ENCODE results near the gene ESR2.

The ESR2 gene

GRCh38 chr14:64303471-64303917, 9.3 kb upstream of the ESR2 start:
- no peaks in the 10 kb centered on the region for H3K4me1 ChIP-seq (ENCODE audit: control insufficient read depth, insufficient read depth, low read length)
- no peak overlapping the region for H3K4me3 ChIP-seq (ENCODE audit: low read length in 2 of 2)
- H3K9me3 ChIP-seq (ENCODE audit: control insufficient read depth in 2 of 2, low read length in 2 of 2), result no peaks in the 10 kb centered on the region
- no peak overlapping the region for H3K27ac ChIP-seq (ENCODE audit: low read length)
- H3K36me3 ChIP-seq (ENCODE audit: control insufficient read depth in 2 of 2, insufficient read depth in 2 of 2, low read length in 2 of 2), result no peaks in the 10 kb centered on the region
- no peaks in the 10 kb centered on the region for H3K27me3 ChIP-seq (ENCODE audit: control insufficient read depth in 1 of 2, insufficient read depth in 2 of 2, low read length in 2 of 2)
- H3K9ac ChIP-seq (ENCODE audit: low read length in 2 of 2), result no peak overlapping the region

GRCh38 chr14:64298773-64299172, 4.6 kb upstream of the ESR2 start:
- H3K27me3 ChIP-seq (ENCODE audit: control insufficient read depth in 1 of 2, insufficient read depth in 2 of 2, low read length in 2 of 2), result peaks cover 10% of the 10 kb centered on the region in 2 donors
- peaks cover 5% of the 10 kb centered on the region for H3K4me1 ChIP-seq (ENCODE audit: control insufficient read depth, insufficient read depth, low read length)
- no peak overlapping the region for H3K4me3 ChIP-seq (ENCODE audit: low read length in 2 of 2)
- H3K36me3 ChIP-seq (ENCODE audit: control insufficient read depth in 2 of 2, insufficient read depth in 2 of 2, low read length in 2 of 2), result no peaks in the 10 kb centered on the region
- no peak overlapping the region for H3K9ac ChIP-seq (ENCODE audit: low read length in 2 of 2)
- no peak overlapping the region for H3K27ac ChIP-seq (ENCODE audit: low read length)
- H3K9me3 ChIP-seq (ENCODE audit: control insufficient read depth in 2 of 2, low read length in 2 of 2), result no peaks in the 10 kb centered on the region

- Histone ChIP-seq H3K36me3 (ENCODE audit: control insufficient read depth in 2 of 2, insufficient read depth in 2 of 2, low read length in 2 of 2) (no peaks in the 10 kb centered on the region), H3K4me1 (ENCODE audit: control insufficient read depth, insufficient read depth, low read length) (peaks cover 5% of the 10 kb centered on the region), H3K27ac (ENCODE audit: low read length) (no peak overlapping the region), H3K27me3 (ENCODE audit: control insufficient read depth in 1 of 2, insufficient read depth in 2 of 2, low read length in 2 of 2) (peaks cover 20 to 25% of the 10 kb centered on the region in 2 donors), H3K9ac (ENCODE audit: low read length in 2 of 2) (no peak overlapping the region), H3K4me3 (ENCODE audit: low read length in 2 of 2) (no peak overlapping the region), H3K9me3 (ENCODE audit: control insufficient read depth in 2 of 2, low read length in 2 of 2) (no peaks in the 10 kb centered on the region)
These were observed 2.4 kb upstream of the ESR2 start for GRCh38 chr14:64296561-64296960.

- peaks cover 25 to 26% of the 10 kb centered on the region in 2 donors for H3K27me3 ChIP-seq (ENCODE audit: control insufficient read depth in 1 of 2, insufficient read depth in 2 of 2, low read length in 2 of 2)
- H3K9ac ChIP-seq (ENCODE audit: low read length in 2 of 2), result no peak overlapping the region
- H3K4me3 ChIP-seq (ENCODE audit: low read length in 2 of 2), result peak overlapping the region; percentile 28 to 68
- no peaks in the 10 kb centered on the region for H3K9me3 ChIP-seq (ENCODE audit: control insufficient read depth in 2 of 2, low read length in 2 of 2)
- peaks cover 5% of the 10 kb centered on the region for H3K4me1 ChIP-seq (ENCODE audit: control insufficient read depth, insufficient read depth, low read length)
- H3K27ac ChIP-seq (ENCODE audit: low read length), result no peak overlapping the region
- no peaks in the 10 kb centered on the region for H3K36me3 ChIP-seq (ENCODE audit: control insufficient read depth in 2 of 2, insufficient read depth in 2 of 2, low read length in 2 of 2)
These were observed 672 bp upstream of the ESR2 start for GRCh38 chr14:64294672-64295413.

- no peaks in the 10 kb centered on the region for H3K36me3 ChIP-seq (ENCODE audit: control insufficient read depth in 2 of 2, insufficient read depth in 2 of 2, low read length in 2 of 2)
- H3K4me1 ChIP-seq (ENCODE audit: control insufficient read depth, insufficient read depth, low read length), result peaks cover 5% of the 10 kb centered on the region
- no peak overlapping the region for H3K27ac ChIP-seq (ENCODE audit: low read length)
- no peak overlapping the region for H3K9ac ChIP-seq (ENCODE audit: low read length in 2 of 2)
- H3K4me3 ChIP-seq (ENCODE audit: low read length in 2 of 2), result no peak overlapping the region
- H3K27me3 ChIP-seq (ENCODE audit: control insufficient read depth in 1 of 2, insufficient read depth in 2 of 2, low read length in 2 of 2), result peaks cover 25 to 29% of the 10 kb centered on the region in 2 donors
- H3K9me3 ChIP-seq (ENCODE audit: control insufficient read depth in 2 of 2, low read length in 2 of 2), result no peaks in the 10 kb centered on the region
These were observed 2.0 kb downstream of the ESR2 start for GRCh38 chr14:64292197-64292596.

- Histone ChIP-seq H3K27me3 (ENCODE audit: control insufficient read depth in 1 of 2, insufficient read depth in 2 of 2, low read length in 2 of 2) (peaks cover 23 to 24% of the 10 kb centered on the region in 2 donors), H3K4me3 (ENCODE audit: low read length in 2 of 2) (no peak overlapping the region), H3K9ac (ENCODE audit: low read length in 2 of 2) (no peak overlapping the region)
These were observed 4.6 kb downstream of the ESR2 start for GRCh38 chr14:64289571-64289970.

GRCh38 chr14:64281805-64282204, 12.4 kb downstream of the ESR2 start:
- no peak overlapping the region for H3K27ac ChIP-seq (ENCODE audit: low read length)
- no peak overlapping the region for H3K9ac ChIP-seq (ENCODE audit: low read length in 2 of 2)
- no peaks in the 10 kb centered on the region for H3K27me3 ChIP-seq (ENCODE audit: control insufficient read depth in 1 of 2, insufficient read depth in 2 of 2, low read length in 2 of 2)
- H3K4me1 ChIP-seq (ENCODE audit: control insufficient read depth, insufficient read depth, low read length), result no peaks in the 10 kb centered on the region
- H3K36me3 ChIP-seq (ENCODE audit: control insufficient read depth in 2 of 2, insufficient read depth in 2 of 2, low read length in 2 of 2), result no peaks in the 10 kb centered on the region
- H3K9me3 ChIP-seq (ENCODE audit: control insufficient read depth in 2 of 2, low read length in 2 of 2), result no peaks in the 10 kb centered on the region
- no peak overlapping the region for H3K4me3 ChIP-seq (ENCODE audit: low read length in 2 of 2)

More at GRCh38 chr14:64289571-64289970, 4.6 kb downstream of the ESR2 start:
- no peaks in the 10 kb centered on the region for H3K9me3 ChIP-seq (ENCODE audit: control insufficient read depth in 2 of 2, low read length in 2 of 2)
- no peaks in the 10 kb centered on the region for H3K36me3 ChIP-seq (ENCODE audit: control insufficient read depth in 2 of 2, insufficient read depth in 2 of 2, low read length in 2 of 2)
- peaks cover 3% of the 10 kb centered on the region for H3K4me1 ChIP-seq (ENCODE audit: control insufficient read depth, insufficient read depth, low read length)
- no peak overlapping the region for H3K27ac ChIP-seq (ENCODE audit: low read length)

GRCh38 chr14:64279704-64280668, 14.2 kb downstream of the ESR2 start:
- Histone ChIP-seq H3K9me3 (ENCODE audit: control insufficient read depth in 2 of 2, low read length in 2 of 2) (no peaks in the 10 kb centered on the region), H3K36me3 (ENCODE audit: control insufficient read depth in 2 of 2, insufficient read depth in 2 of 2, low read length in 2 of 2) (no peaks in the 10 kb centered on the region), H3K27me3 (ENCODE audit: control insufficient read depth in 1 of 2, insufficient read depth in 2 of 2, low read length in 2 of 2) (no peaks in the 10 kb centered on the region), H3K9ac (ENCODE audit: low read length in 2 of 2) (no peak overlapping the region), H3K27ac (ENCODE audit: low read length) (no peak overlapping the region), H3K4me3 (ENCODE audit: low read length in 2 of 2) (no peak overlapping the region), H3K4me1 (ENCODE audit: control insufficient read depth, insufficient read depth, low read length) (no peaks in the 10 kb centered on the region)

GRCh38 chr14:64278458-64278857, 15.7 kb downstream of the ESR2 start:
- H3K4me1 ChIP-seq (ENCODE audit: control insufficient read depth, insufficient read depth, low read length), result no peaks in the 10 kb centered on the region
- H3K4me3 ChIP-seq (ENCODE audit: low read length in 2 of 2), result no peak overlapping the region
- no peaks in the 10 kb centered on the region for H3K36me3 ChIP-seq (ENCODE audit: control insufficient read depth in 2 of 2, insufficient read depth in 2 of 2, low read length in 2 of 2)
- no peak overlapping the region for H3K27ac ChIP-seq (ENCODE audit: low read length)
- H3K9me3 ChIP-seq (ENCODE audit: control insufficient read depth in 2 of 2, low read length in 2 of 2), result no peaks in the 10 kb centered on the region
- H3K27me3 ChIP-seq (ENCODE audit: control insufficient read depth in 1 of 2, insufficient read depth in 2 of 2, low read length in 2 of 2), result no peaks in the 10 kb centered on the region
- H3K9ac ChIP-seq (ENCODE audit: low read length in 2 of 2), result no peak overlapping the region

GRCh38 chr14:64272019-64272418, 22.2 kb downstream of the ESR2 start:
- Histone ChIP-seq H3K9ac (ENCODE audit: low read length in 2 of 2) (no peak overlapping the region), H3K9me3 (ENCODE audit: control insufficient read depth in 2 of 2, low read length in 2 of 2) (no peaks in the 10 kb centered on the region), H3K4me3 (ENCODE audit: low read length in 2 of 2) (no peak overlapping the region), H3K27me3 (ENCODE audit: control insufficient read depth in 1 of 2, insufficient read depth in 2 of 2, low read length in 2 of 2) (no peaks in the 10 kb centered on the region), H3K36me3 (ENCODE audit: control insufficient read depth in 2 of 2, insufficient read depth in 2 of 2, low read length in 2 of 2) (no peaks in the 10 kb centered on the region), H3K4me1 (ENCODE audit: control insufficient read depth, insufficient read depth, low read length) (no peaks in the 10 kb centered on the region), H3K27ac (ENCODE audit: low read length) (no peak overlapping the region)
